HCT116 (cell line): Measurements from ENCODE around the gene BAIAP2L2. TPM values are rescaled to one million over a fixed set of nuclear protein-coding genes. Genes with fewer than 3 reads are reported as not detected.

Experiments
- ATAC-seq: fragments of 200-7000 bp; cut with Tn5 transposase; 2 replicates; pipeline ENCODE4 v1.9.1; 2020; ENCODE audit warnings: mild to moderate bottlenecking, moderate library complexity
- BruUV-seq: library from RNA; stranded (reverse); fragments of 400-500 nt; replicated peaks from 2 replicates; lab custom pipeline; 2021; lab: Mats Ljungman, UMichigan
- CTCF ChIA-PET: fragments of 300-600 bp; sonication (Branson Sonifier 250); formaldehyde crosslinking; loops from one replicate; lab custom pipeline; 2021; ENCODE audit warnings: antibody characterized with exemption; lab: Charles Lee
- POLR2A ChIA-PET: fragments of 300-600, 350-600 bp; sonication (Branson Sonifier 250); formaldehyde crosslinking; loops from one replicate; lab custom pipeline; 2021; ENCODE audit warnings: antibody characterized with exemption; lab: Charles Lee
- RAD21 ChIA-PET, 2 experiments: fragments of 300-600 bp; sonication (Branson Sonifier 250); formaldehyde crosslinking; loops; one replicate each; lab custom pipeline; 2023; ENCODE audit warnings: low total read pairs in 2 of 2; ENCODE audit not compliant: uncharacterized antibody in 2 of 2, unreplicated experiment in 2 of 2, low non-redundant PET in 1 of 2; lab: Charles Lee
- DNase-seq: peaks from one replicate; pipeline ENCODE4 v3.0.0-alpha.2; 2010; ENCODE audit warnings: low read depth, low spot score
- H2AFZ ChIP-seq: fragments of 200-600 bp; shearing (Covaris generic), sonication (generic); 2 replicates; pipeline ENCODE4 v1.6.1; 2017; ENCODE audit warnings: low read depth, mixed run types, mixed read lengths, antibody characterized with exemption, low read length; ENCODE audit not compliant: poor library complexity, severe bottlenecking
- H3K27ac ChIP-seq: 2 replicates; pipeline ENCODE4 v1.5.1; 2012; ENCODE audit warnings: low read depth, low read length
- H3K27me3 ChIP-seq: fragments of 200-600 bp; sonication (generic); 2 replicates; pipeline ENCODE4 v1.6.1; 2016; ENCODE audit warnings: mixed run types, low read length, mixed read lengths; ENCODE audit not compliant: insufficient read depth
- H3K36me3 ChIP-seq, 2 experiments: fragments of 200-500 bp in 1 of 2; fragments of 200-600 bp in 1 of 2; sonication (Bioruptor generic) in 1 of 2; sonication (generic) in 1 of 2; 2 replicates each; pipeline versions ENCODE4 v1.5.1 to v1.6.1; 2014 to 2016; ENCODE audit warnings: low read length in 2 of 2, inconsistent platforms in 1 of 2, mixed read lengths in 1 of 2, mixed run types in 1 of 2; ENCODE audit not compliant: insufficient read depth in 2 of 2, control insufficient read depth in 1 of 2
- H3K4me1 ChIP-seq, 2 experiments: fragments of 200-600 bp in 1 of 2; sonication (generic) in 1 of 2; 2 replicates each; pipeline versions ENCODE4 v1.5.1 to v1.6.1; 2012 to 2017; ENCODE audit warnings: low read length in 2 of 2, inconsistent platforms in 1 of 2, mild to moderate bottlenecking in 1 of 2, mixed read lengths in 1 of 2, mixed run types in 1 of 2, moderate library complexity in 1 of 2; ENCODE audit not compliant: insufficient read depth in 2 of 2, control insufficient read depth in 1 of 2
- H3K4me2 ChIP-seq: fragments of 200-600 bp; sonication (generic); 2 replicates; pipeline ENCODE4 v1.6.1; 2017; ENCODE audit warnings: mixed run types, low read length, mixed read lengths
- H3K4me3 ChIP-seq, 2 experiments: fragments of 200-600 bp in 1 of 2; sonication (generic) in 1 of 2; replicated peaks in 1 of 2; 2 replicates each; pipeline ENCODE4 v1.5.1; 2011 to 2016; ENCODE audit warnings: low read length in 2 of 2, control low read depth in 1 of 2, low read depth in 1 of 2, mild to moderate bottlenecking in 1 of 2, mixed read lengths in 1 of 2, mixed run types in 1 of 2
- H3K79me2 ChIP-seq: fragments of 200-600 bp; sonication (generic); 2 replicates; pipeline ENCODE4 v1.6.1; 2017; ENCODE audit warnings: mild to moderate bottlenecking, mixed run types, low read length, moderate library complexity, mixed read lengths; ENCODE audit not compliant: insufficient read depth
- H3K9ac ChIP-seq: fragments of 200-600 bp; sonication (generic); 2 replicates; pipeline ENCODE4 v1.6.1; 2016; ENCODE audit warnings: low read length, mixed read lengths
- H3K9me2 ChIP-seq: fragments of 200-600 bp; sonication (generic), shearing (Covaris generic); 2 replicates; pipeline ENCODE4 v1.6.1; 2017; ENCODE audit warnings: mixed run types, mild to moderate bottlenecking, moderate library complexity; ENCODE audit not compliant: insufficient read depth
- H3K9me3 ChIP-seq, 2 experiments: fragments of 200-500 bp in 1 of 2; fragments of 200-600 bp in 1 of 2; sonication (Bioruptor generic) in 1 of 2; sonication (generic) in 1 of 2; 2 replicates each; pipeline ENCODE4 v1.6.1; 2014 to 2017; ENCODE audit warnings: low read length in 2 of 2, mixed read lengths in 2 of 2, inconsistent platforms in 1 of 2, low read depth in 1 of 2, mild to moderate bottlenecking in 1 of 2, mixed run types in 1 of 2, moderate library complexity in 1 of 2; ENCODE audit not compliant: control insufficient read depth in 1 of 2, insufficient read depth in 1 of 2
- H4K20me1 ChIP-seq: fragments of 200-600 bp; sonication (generic), shearing (Covaris generic); 2 replicates; pipeline ENCODE4 v1.6.1; 2017; ENCODE audit warnings: mixed run types, mild to moderate bottlenecking, moderate library complexity; ENCODE audit not compliant: insufficient read depth
- CBX3 ChIP-seq: IDR thresholded peaks from 2 replicates; pipeline ENCODE4 v1.6.1; 2012; ENCODE audit warnings: low read depth
- EGR1 ChIP-seq: IDR thresholded peaks from 2 replicates; pipeline ENCODE4 v1.6.1; 2012; ENCODE audit warnings: low read depth
- ELF1 ChIP-seq: IDR thresholded peaks from 2 replicates; pipeline ENCODE4 v1.6.1; 2012; ENCODE audit warnings: low read depth, borderline replicate concordance
- JUND ChIP-seq: IDR thresholded peaks from 2 replicates; pipeline ENCODE4 v1.6.1; 2012
- POLR2A ChIP-seq: IDR thresholded peaks from 2 replicates; pipeline ENCODE4 v1.7.0; 2011; ENCODE audit warnings: borderline replicate concordance; ENCODE audit not compliant: insufficient read depth, insufficient read length; ENCODE audit errors: extremely low read depth
- POLR2AphosphoS5 ChIP-seq: IDR thresholded peaks from 2 replicates; pipeline ENCODE4 v1.6.1; 2011; ENCODE audit warnings: mild to moderate bottlenecking, low read depth, low read length, moderate library complexity
- RAD21 ChIP-seq: IDR thresholded peaks from 2 replicates; pipeline ENCODE4 v1.6.1; 2012; ENCODE audit warnings: low read depth, mild to moderate bottlenecking
- SIN3A ChIP-seq: IDR thresholded peaks from 2 replicates; pipeline ENCODE4 v1.6.1; 2012; ENCODE audit warnings: low read depth
- SRF ChIP-seq: IDR thresholded peaks from 2 replicates; pipeline ENCODE4 v1.6.1; 2012; ENCODE audit warnings: low read depth
- TCF7L2 ChIP-seq: IDR thresholded peaks from 2 replicates; pipeline ENCODE4 v1.7.0; 2011; ENCODE audit warnings: borderline replicate concordance, inconsistent platforms; ENCODE audit not compliant: insufficient read depth, insufficient read length; ENCODE audit errors: extremely low read depth
- ZFX ChIP-seq: fragments of 450-650 bp; IDR thresholded peaks from 2 replicates; pipeline ENCODE4 v1.6.1; 2017
- ZNF274 ChIP-seq: fragments of 200-500 bp; sonication (Bioruptor generic); IDR thresholded peaks from 2 replicates; pipeline ENCODE4 v1.6.1; 2014; ENCODE audit warnings: mild to moderate bottlenecking, low read depth, low read length, inconsistent platforms
- intact Hi-C: fragments of 100-400 bp; cut with micrococcal nuclease; formaldehyde crosslinking; loops from 2 replicates; pipeline ENCODE4 v1.10.0; 2022
- total RNA-seq: library from RNA; stranded (reverse); gene quantifications from one replicate; pipeline ENCODE4 v1.2.1, GENCODE V29; 2021; ENCODE audit not compliant: unreplicated experiment
- TF ChIP-seq, protein P1 (sequence below): IDR thresholded peaks from 2 replicates; pipeline ENCODE4 v1.6.1; 2012
- TF ChIP-seq, protein P2 (sequence below): IDR thresholded peaks from 2 replicates; pipeline ENCODE4 v1.6.1; 2012; ENCODE audit warnings: low read depth
- TF ChIP-seq, protein P3 (sequence below): IDR thresholded peaks from 2 replicates; pipeline ENCODE4 v1.6.1; 2011; ENCODE audit warnings: mild to moderate bottlenecking, low read length, moderate library complexity; ENCODE audit not compliant: insufficient replicate concordance; ENCODE audit errors: extremely low read depth
- TF ChIP-seq, protein P4 (sequence below), 3 experiments: fragments of 200-600 bp in 1 of 3; sonication (generic) in 1 of 3; IDR thresholded peaks in 2 of 3; conservative IDR thresholded peaks in 1 of 3; 2 replicates each; pipeline ENCODE4 v1.5.1; 2012 to 2017; ENCODE audit warnings: low read depth in 2 of 3, low read length in 2 of 3, antibody characterized with exemption in 1 of 3, borderline replicate concordance in 1 of 3, control low read depth in 1 of 3, mild to moderate bottlenecking in 1 of 3, mixed read lengths in 1 of 3, mixed run types in 1 of 3, moderate library complexity in 1 of 3; ENCODE audit not compliant: insufficient read depth in 1 of 3
- TF ChIP-seq, protein P5 (sequence below): IDR thresholded peaks from 2 replicates; pipeline ENCODE4 v1.6.1; 2012

Gene BAIAP2L2
- total RNA-seq, 1 experiment from 2014 or later = 1.0 TPM

DNA sequence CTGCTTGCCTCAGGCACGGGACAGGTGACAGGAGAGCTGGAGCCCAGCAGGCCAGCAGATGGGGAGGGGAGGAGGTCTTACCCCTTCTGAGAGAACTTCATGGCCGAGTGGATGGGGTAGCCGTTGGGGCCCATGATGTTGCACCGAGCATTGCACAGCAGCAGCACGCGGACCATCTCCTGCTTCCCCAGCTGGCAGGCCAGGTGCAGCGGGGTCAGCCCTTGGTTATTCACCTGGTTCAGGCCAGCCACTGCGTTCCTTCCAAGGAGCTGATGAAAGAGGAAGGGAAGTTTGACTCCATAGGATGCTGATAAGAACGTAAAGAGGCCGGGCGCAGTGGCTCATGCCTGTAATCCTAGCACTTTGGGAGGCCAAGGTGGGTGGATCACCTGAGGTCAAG, 29.4 kb upstream of the BAIAP2L2 start (continued):
- TF ChIP-seq, protein P1, sequence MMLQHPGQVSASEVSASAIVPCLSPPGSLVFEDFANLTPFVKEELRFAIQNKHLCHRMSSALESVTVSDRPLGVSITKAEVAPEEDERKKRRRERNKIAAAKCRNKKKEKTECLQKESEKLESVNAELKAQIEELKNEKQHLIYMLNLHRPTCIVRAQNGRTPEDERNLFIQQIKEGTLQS = no peak
- no peak for TF ChIP-seq CBX3
- TF ChIP-seq POLR2AphosphoS5 = no peak
- TF ChIP-seq EGR1 = no peak
- TF ChIP-seq, all 23 proteins: peak for 0

DNA sequence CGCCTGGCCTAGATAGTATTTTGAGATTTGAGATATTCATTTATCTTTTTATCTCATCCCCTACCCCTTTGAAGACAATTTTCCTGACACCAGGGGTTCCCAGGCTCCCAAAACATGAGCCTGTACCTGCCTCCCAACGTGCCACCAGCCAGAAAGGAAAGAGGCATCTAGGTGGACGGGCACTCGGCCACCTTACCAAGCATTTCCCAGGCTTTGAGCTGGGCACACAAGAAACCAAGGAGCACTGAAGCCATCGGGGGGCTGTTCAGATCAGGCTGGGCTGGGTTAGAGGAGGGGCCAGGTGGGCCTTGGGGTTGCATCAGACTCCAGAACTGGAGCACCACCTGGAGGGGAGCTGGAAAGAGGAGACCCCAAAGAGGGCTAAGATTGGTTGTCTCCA, 28.5 kb upstream of the BAIAP2L2 start:
- no peak for ATAC-seq
- H3K36me3 ChIP-seq = no peaks in the 10 kb centered on the region
- no peak for DNase-seq
- H4K20me1 ChIP-seq = no peaks in the 10 kb centered on the region
- peaks cover 15 to 25% of the 10 kb centered on the region in 2 experiments for H3K4me1 ChIP-seq
- intact Hi-C loops = no loop called here
- no peaks in the 10 kb centered on the region for H3K27me3 ChIP-seq
- ChIA-PET POLR2A (no interaction called here), CTCF (no interaction called here), RAD21 (no interaction called here)
- no peak for TF ChIP-seq ZFX
- TF ChIP-seq, protein P2, sequence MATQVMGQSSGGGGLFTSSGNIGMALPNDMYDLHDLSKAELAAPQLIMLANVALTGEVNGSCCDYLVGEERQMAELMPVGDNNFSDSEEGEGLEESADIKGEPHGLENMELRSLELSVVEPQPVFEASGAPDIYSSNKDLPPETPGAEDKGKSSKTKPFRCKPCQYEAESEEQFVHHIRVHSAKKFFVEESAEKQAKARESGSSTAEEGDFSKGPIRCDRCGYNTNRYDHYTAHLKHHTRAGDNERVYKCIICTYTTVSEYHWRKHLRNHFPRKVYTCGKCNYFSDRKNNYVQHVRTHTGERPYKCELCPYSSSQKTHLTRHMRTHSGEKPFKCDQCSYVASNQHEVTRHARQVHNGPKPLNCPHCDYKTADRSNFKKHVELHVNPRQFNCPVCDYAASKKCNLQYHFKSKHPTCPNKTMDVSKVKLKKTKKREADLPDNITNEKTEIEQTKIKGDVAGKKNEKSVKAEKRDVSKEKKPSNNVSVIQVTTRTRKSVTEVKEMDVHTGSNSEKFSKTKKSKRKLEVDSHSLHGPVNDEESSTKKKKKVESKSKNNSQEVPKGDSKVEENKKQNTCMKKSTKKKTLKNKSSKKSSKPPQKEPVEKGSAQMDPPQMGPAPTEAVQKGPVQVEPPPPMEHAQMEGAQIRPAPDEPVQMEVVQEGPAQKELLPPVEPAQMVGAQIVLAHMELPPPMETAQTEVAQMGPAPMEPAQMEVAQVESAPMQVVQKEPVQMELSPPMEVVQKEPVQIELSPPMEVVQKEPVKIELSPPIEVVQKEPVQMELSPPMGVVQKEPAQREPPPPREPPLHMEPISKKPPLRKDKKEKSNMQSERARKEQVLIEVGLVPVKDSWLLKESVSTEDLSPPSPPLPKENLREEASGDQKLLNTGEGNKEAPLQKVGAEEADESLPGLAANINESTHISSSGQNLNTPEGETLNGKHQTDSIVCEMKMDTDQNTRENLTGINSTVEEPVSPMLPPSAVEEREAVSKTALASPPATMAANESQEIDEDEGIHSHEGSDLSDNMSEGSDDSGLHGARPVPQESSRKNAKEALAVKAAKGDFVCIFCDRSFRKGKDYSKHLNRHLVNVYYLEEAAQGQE = no peak
- TF ChIP-seq EGR1 = no peak
- no peak for TF ChIP-seq POLR2AphosphoS5
- no peak for TF ChIP-seq TCF7L2
- TF ChIP-seq, protein P3, sequence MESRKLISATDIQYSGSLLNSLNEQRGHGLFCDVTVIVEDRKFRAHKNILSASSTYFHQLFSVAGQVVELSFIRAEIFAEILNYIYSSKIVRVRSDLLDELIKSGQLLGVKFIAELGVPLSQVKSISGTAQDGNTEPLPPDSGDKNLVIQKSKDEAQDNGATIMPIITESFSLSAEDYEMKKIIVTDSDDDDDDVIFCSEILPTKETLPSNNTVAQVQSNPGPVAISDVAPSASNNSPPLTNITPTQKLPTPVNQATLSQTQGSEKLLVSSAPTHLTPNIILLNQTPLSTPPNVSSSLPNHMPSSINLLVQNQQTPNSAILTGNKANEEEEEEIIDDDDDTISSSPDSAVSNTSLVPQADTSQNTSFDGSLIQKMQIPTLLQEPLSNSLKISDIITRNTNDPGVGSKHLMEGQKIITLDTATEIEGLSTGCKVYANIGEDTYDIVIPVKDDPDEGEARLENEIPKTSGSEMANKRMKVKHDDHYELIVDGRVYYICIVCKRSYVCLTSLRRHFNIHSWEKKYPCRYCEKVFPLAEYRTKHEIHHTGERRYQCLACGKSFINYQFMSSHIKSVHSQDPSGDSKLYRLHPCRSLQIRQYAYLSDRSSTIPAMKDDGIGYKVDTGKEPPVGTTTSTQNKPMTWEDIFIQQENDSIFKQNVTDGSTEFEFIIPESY = no peak
- no peak for TF ChIP-seq SRF
- TF ChIP-seq ELF1 = no peak
- no peak for TF ChIP-seq POLR2A
- no peak for TF ChIP-seq RAD21
- TF ChIP-seq, protein P4, sequence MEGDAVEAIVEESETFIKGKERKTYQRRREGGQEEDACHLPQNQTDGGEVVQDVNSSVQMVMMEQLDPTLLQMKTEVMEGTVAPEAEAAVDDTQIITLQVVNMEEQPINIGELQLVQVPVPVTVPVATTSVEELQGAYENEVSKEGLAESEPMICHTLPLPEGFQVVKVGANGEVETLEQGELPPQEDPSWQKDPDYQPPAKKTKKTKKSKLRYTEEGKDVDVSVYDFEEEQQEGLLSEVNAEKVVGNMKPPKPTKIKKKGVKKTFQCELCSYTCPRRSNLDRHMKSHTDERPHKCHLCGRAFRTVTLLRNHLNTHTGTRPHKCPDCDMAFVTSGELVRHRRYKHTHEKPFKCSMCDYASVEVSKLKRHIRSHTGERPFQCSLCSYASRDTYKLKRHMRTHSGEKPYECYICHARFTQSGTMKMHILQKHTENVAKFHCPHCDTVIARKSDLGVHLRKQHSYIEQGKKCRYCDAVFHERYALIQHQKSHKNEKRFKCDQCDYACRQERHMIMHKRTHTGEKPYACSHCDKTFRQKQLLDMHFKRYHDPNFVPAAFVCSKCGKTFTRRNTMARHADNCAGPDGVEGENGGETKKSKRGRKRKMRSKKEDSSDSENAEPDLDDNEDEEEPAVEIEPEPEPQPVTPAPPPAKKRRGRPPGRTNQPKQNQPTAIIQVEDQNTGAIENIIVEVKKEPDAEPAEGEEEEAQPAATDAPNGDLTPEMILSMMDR (IDR thresholded peaks at IDR 0.05 in 2 of 3, conservative IDR thresholded peaks at IDR 0.05 in 1 of 3; ENCODE audit: borderline replicate concordance in 1 of 3, insufficient read depth in 1 of 3, low read depth in 2 of 3, low read length in 2 of 3) = no peak
- no peak for TF ChIP-seq SIN3A
- TF ChIP-seq, protein P1 = no peak
- TF ChIP-seq ZNF274 = no peak
- no peak for TF ChIP-seq JUND
- TF ChIP-seq, protein P5, sequence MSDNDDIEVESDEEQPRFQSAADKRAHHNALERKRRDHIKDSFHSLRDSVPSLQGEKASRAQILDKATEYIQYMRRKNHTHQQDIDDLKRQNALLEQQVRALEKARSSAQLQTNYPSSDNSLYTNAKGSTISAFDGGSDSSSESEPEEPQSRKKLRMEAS = no peak
- no peak overlapping the region for H3K4me3 ChIP-seq
- H3K9ac ChIP-seq = no peak overlapping the region
- H3K4me2 ChIP-seq = no peak overlapping the region
- no peaks in the 10 kb centered on the region for H3K9me2 ChIP-seq
- no peaks in the 10 kb centered on the region for H3K9me3 ChIP-seq
- no peak overlapping the region for H3K27ac ChIP-seq
- no TSS peak for BruUV-seq
- no peak overlapping the region for H2AFZ ChIP-seq
- no peaks in the 10 kb centered on the region for H3K79me2 ChIP-seq
